Adrenal gland (tissue), 12 donors: ENCODE results near the gene MIEF1. TPM values are rescaled to one million over a fixed set of nuclear protein-coding genes. Genes with fewer than 3 reads are reported as not detected.
A peak's percentile ranks its signal among the peaks of the same experiment; 100 is the strongest.

Experiments used
- DNase-seq, 7 donors: peaks; one replicate each; pipeline ENCODE4 v3.0.0-alpha.2; 2019 to 2020
- H3K27ac ChIP-seq, 5 donors: fragments of 200-600 bp; sonication (generic) in 4 of 5; 1 replicate in 3 of 5; 2 replicates in 2 of 5; pipeline versions ENCODE4 v1.5.1 to v1.8.0; 2016 to 2020; ENCODE audit warnings: mild to moderate bottlenecking in 1 of 5
- H3K27me3 ChIP-seq: fragments of 200-600 bp; 2 replicates; pipeline ENCODE4 v1.8.0; 2021
- H3K36me3 ChIP-seq, 2 donors: fragments of 200-600 bp; replicated peaks in 1 of 2; 1 replicate in 1 of 2; 2 replicates in 1 of 2; pipeline versions ENCODE4 v1.5.1 to v1.8.0; 2018 to 2022
- H3K4me1 ChIP-seq, 2 donors: fragments of 200-600 bp; replicated peaks in 1 of 2; 1 replicate in 1 of 2; 2 replicates in 1 of 2; pipeline versions ENCODE4 v1.5.1 to v1.8.0; 2018 to 2021
- H3K4me3 ChIP-seq, 4 donors: fragments of 200-600 bp; sonication (generic) in 3 of 4; one replicate each; pipeline ENCODE4 v1.5.1; 2016 to 2018
- H3K9me3 ChIP-seq, 3 donors: fragments of 200-600 bp; sonication (generic) in 1 of 3; replicated peaks in 1 of 3; 1 replicate in 2 of 3; 2 replicates in 1 of 3; pipeline versions ENCODE4 v1.5.1 to v1.8.0; 2016 to 2021
- CTCF ChIP-seq, 6 experiments: fragments of 450-650 bp in 4 of 6; fragments of 200-600 bp in 2 of 6; sonication (generic) in 1 of 6; IDR thresholded peaks; 1 replicate in 5 of 6; 2 replicates in 1 of 6; pipeline versions ENCODE4 v1.5.1 to v1.8.0; 2016 to 2021; ENCODE audit warnings: antibody characterized with exemption in 6 of 6, mild to moderate bottlenecking in 2 of 6, moderate library complexity in 1 of 6
- POLR2A ChIP-seq, 2 donors: fragments of 450-650 bp; IDR thresholded peaks; one replicate each; pipeline ENCODE4 v1.6.1; 2017; ENCODE audit warnings: antibody characterized with exemption in 2 of 2, mild to moderate bottlenecking in 2 of 2, moderate library complexity in 1 of 2
- WGBS, 4 donors: extraction: QIAGEN DNeasy Blood & Tissue Kit in 2 of 4; methylation state at CpG; one replicate each; pipeline versions ENCODE4 v1.1.5 to v1.1.7; 2013 to 2017; 5-methylcytosine and 5-hydroxymethylcytosine counted together
- intact Hi-C, 2 donors: fragments of 100-400 bp; cut with DNase I; formaldehyde crosslinking; loops; one replicate each; pipeline versions ENCODE4 v1.14.1 to v1.15.0; 2022 to 2023
- polyA plus RNA-seq, 3 donors: library from polyadenylated mRNA; stranded (reverse); fragments of 200-250 nt in 2 of 3; fragments of 350-450 nt in 1 of 3; fragmentation: Illumina TruSeq in 1 of 3; extraction: RNeasy Lipid Tissue Mini Kit (QIAGEN cat#74804) in 1 of 3; gene quantifications; one replicate each; pipeline ENCODE4 v1.2.3, GENCODE V29; 2013 to 2014
- total RNA-seq, 9 donors: library from RNA; depleted of rRNA in 4 of 9; stranded (reverse); fragments of >200 nt in 4 of 9; fragments of 120-200 nt in 1 of 9; fragmentation: NEBNext Ultra II Directional in 1 of 9; extraction: Animal tissue kit (Norgen Biotek cat#: 25700) in 1 of 9; gene quantifications; one replicate each; pipeline versions ENCODE4 v1.1.0 to v1.2.4, GENCODE V29; 2013 to 2023
- donor health status: healthy with polysubstance abuse.
- donor health status: Bipolar disorder and iron deficiency.
- donor health status: DM: yes; HTN: yes; CAD: no.
- donor health status: DM: no; HTN: no; CAD: no.
- donor health status: DM: no; HTN: no; CAD: no.
- donor health status: DM: yes; HTN: yes; CAD: no.

Gene MIEF1
- total and polyA plus RNA-seq, 12 donors: 5.1 to 44.2 (median 26.7) TPM

- Histone ChIP-seq H3K9me3 (no peaks in the 10 kb centered on the region), H3K4me1 (peaks cover 0 to 5% of the 10 kb centered on the region in 2 donors), H3K4me3 (no peak overlapping the region), H3K36me3 (no peaks in the 10 kb centered on the region), H3K27ac (no peak overlapping the region), H3K27me3 (no peaks in the 10 kb centered on the region)
- WGBS, 4 donors: 89 to 94% (median 92%) methylated on average over 16 of the region's 16 CpGs
- no peak for DNase-seq
- intact Hi-C loops: no loop called here
- TF ChIP-seq CTCF (IDR thresholded peaks at IDR 0.05) (no peak), POLR2A (IDR thresholded peaks at IDR 0.05) (no peak)
These were observed 21.0 kb upstream of the MIEF1 start for GRCh38 chr22:39481054-39481453.

GRCh38 chr22:39481595-39481994, 20.5 kb upstream of the MIEF1 start:
- H3K4me3 ChIP-seq: no peak overlapping the region
- no peak for DNase-seq
- H3K4me1 ChIP-seq: peaks cover 0 to 5% of the 10 kb centered on the region in 2 donors
- 85 to 88% (median 87%) methylated on average over 5 of the region's 5 CpGs for WGBS, 4 donors
- no peaks in the 10 kb centered on the region for H3K9me3 ChIP-seq
- TF ChIP-seq POLR2A (IDR thresholded peaks at IDR 0.05) (no peak), CTCF (IDR thresholded peaks at IDR 0.05) (no peak)
- intact Hi-C loops: no loop called here
- H3K27me3 ChIP-seq: no peaks in the 10 kb centered on the region
- H3K36me3 ChIP-seq: no peaks in the 10 kb centered on the region
- no peak overlapping the region for H3K27ac ChIP-seq

- TF ChIP-seq POLR2A (IDR thresholded peaks at IDR 0.05) (no peak), CTCF (IDR thresholded peaks at IDR 0.05) (no peak)
- H3K27ac ChIP-seq: peak overlapping the region in 1 of 5 donors; percentile 34
- no peaks in the 10 kb centered on the region for H3K9me3 ChIP-seq
- WGBS, 4 donors: 38 to 75% (median 43%) methylated on average over 3 of the region's 3 CpGs
- H3K4me3 ChIP-seq: no peak overlapping the region
- no peaks in the 10 kb centered on the region for H3K27me3 ChIP-seq
- intact Hi-C loops: no loop called here
- no peaks in the 10 kb centered on the region for H3K36me3 ChIP-seq
- H3K4me1 ChIP-seq: peaks cover 0 to 5% of the 10 kb centered on the region in 2 donors
- DNase-seq: peak in 5 of 7 donors; percentile 69 to 88 (median 86)
These were observed 19.3 kb upstream of the MIEF1 start for GRCh38 chr22:39482768-39483167.

- Histone ChIP-seq H3K27me3 (no peaks in the 10 kb centered on the region), H3K4me3 (no peak overlapping the region), H3K27ac (no peak overlapping the region), H3K36me3 (no peaks in the 10 kb centered on the region), H3K4me1 (peaks cover 0 to 5% of the 10 kb centered on the region in 2 donors), H3K9me3 (no peaks in the 10 kb centered on the region)
- no peak for DNase-seq
- TF ChIP-seq POLR2A (IDR thresholded peaks at IDR 0.05) (no peak), CTCF (IDR thresholded peaks at IDR 0.05) (no peak)
- 83 to 90% (median 87%) methylated on average over 25 to 45 of the region's 45 CpGs for WGBS, 4 donors
- intact Hi-C loops: no loop called here
These were observed 14.9 kb upstream of the MIEF1 start for GRCh38 chr22:39486951-39487825.
